NT2/D1 (cell line): ENCODE data around the gene C8G.

Experiments used
- DNase-seq: peaks from one replicate; pipeline ENCODE4 v3.0.0-alpha.2; 2011; ENCODE audit warnings: low read depth, low spot score
- H3K27me3 ChIP-seq: 2 replicates; pipeline ENCODE4 v1.6.0; 2011; ENCODE audit warnings: mild to moderate bottlenecking; ENCODE audit not compliant: insufficient read length, insufficient read depth
- H3K36me3 ChIP-seq: 2 replicates; pipeline ENCODE4 v1.6.1; 2011; ENCODE audit warnings: mild to moderate bottlenecking, low read length, mixed read lengths; ENCODE audit not compliant: insufficient read depth, insufficient read length
- H3K4me1 ChIP-seq: 2 replicates; pipeline ENCODE4 v1.5.1; 2011; ENCODE audit not compliant: insufficient read depth, insufficient read length
- H3K4me3 ChIP-seq: 2 replicates; pipeline ENCODE4 v1.5.1; 2011; ENCODE audit warnings: low read depth; ENCODE audit not compliant: insufficient read length
- H3K9ac ChIP-seq: 2 replicates; pipeline ENCODE4 v1.6.0; 2011; ENCODE audit warnings: low read depth; ENCODE audit not compliant: insufficient read length
- H3K9me3 ChIP-seq: 2 replicates; pipeline ENCODE4 v1.5.1; 2011; ENCODE audit warnings: mild to moderate bottlenecking, low read length; ENCODE audit not compliant: insufficient read depth
- SUZ12 ChIP-seq: IDR thresholded peaks from 2 replicates; pipeline ENCODE4 v1.6.1; 2011; ENCODE audit not compliant: insufficient read length, insufficient read depth; ENCODE audit errors: extremely low read depth
- YY1 ChIP-seq: IDR thresholded peaks from 2 replicates; pipeline ENCODE4 v1.6.1; 2011; ENCODE audit not compliant: insufficient read length, insufficient read depth
- ZNF274 ChIP-seq: IDR thresholded peaks from 2 replicates; pipeline ENCODE4 v1.6.1; 2011; ENCODE audit warnings: mild to moderate bottlenecking, low read depth, low read length

The C8G gene

GRCh38 chr9:136930014-136930413, 15.0 kb upstream of the C8G start:
- H3K4me1 ChIP-seq, result no peaks in the 10 kb centered on the region
- TF ChIP-seq YY1, result no peak
- no peak for TF ChIP-seq SUZ12
- no peak for TF ChIP-seq ZNF274
- no peak overlapping the region for H3K4me3 ChIP-seq
- peaks cover 71% of the 10 kb centered on the region for H3K36me3 ChIP-seq
- H3K27me3 ChIP-seq, result no peaks in the 10 kb centered on the region
- DNase-seq, result no peak
- no peak overlapping the region for H3K9ac ChIP-seq
- peaks cover 6% of the 10 kb centered on the region; the same call in 1 of the 2 replicates for H3K9me3 ChIP-seq

DNA sequence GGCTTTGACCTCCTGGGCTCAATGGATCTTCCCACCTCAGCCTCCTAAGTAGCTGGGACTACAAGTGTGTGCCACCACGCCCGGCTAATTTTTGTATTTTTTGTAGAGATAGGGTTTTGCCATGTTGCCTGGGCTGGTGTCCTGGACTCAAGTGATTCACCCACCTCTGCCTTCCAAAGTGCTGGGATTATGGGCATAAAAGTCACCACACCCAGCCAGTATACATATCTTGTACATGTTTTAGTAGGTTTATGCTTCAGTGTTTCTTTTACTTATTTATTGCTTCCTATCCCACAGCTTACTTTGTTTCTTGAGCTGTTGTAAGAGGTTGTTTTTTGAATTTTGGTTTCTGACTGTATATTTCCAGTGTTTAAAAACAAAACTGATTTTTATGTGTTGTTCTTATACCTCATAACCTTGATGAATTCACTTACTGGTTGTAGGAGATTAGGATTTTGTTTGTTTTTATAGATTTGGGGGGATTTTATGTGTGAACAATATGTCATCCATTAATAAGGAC, 13.4 kb upstream of the C8G start:
- H3K36me3 ChIP-seq, result peaks cover 58% of the 10 kb centered on the region
- TF ChIP-seq ZNF274, result no peak
- no peak for TF ChIP-seq SUZ12
- TF ChIP-seq YY1, result no peak

DNA sequence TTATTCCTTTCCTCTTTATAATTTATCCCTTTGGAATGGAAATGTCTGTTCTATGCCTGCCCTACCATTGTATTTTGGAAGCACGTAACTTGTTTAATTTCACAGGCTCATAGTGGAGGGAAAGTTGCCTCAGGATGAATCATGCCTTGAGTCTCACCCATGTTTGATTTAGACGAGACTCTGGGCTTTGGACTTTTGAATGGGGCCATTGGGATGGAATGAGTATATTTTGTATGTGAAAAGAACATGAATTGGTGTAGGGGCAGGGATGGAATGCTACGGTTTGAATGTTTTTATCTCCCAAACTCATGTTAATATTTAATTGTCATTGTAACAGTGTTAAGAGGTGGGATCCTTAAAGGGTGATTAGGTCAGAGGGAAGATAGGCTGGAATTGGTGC, 10.8 kb upstream of the C8G start:
- H3K27me3 ChIP-seq, result no peaks in the 10 kb centered on the region
- peaks cover 6% of the 10 kb centered on the region; the same call in 1 of the 2 replicates for H3K9me3 ChIP-seq
- TF ChIP-seq ZNF274 (no peak), SUZ12 (no peak), YY1 (no peak)
- H3K36me3 ChIP-seq, result peaks cover 50% of the 10 kb centered on the region
- H3K4me1 ChIP-seq, result peaks cover 12% of the 10 kb centered on the region
- DNase-seq, result no peak
- no peak overlapping the region for H3K4me3 ChIP-seq
- no peak overlapping the region for H3K9ac ChIP-seq

More for the DNA sequence above, 13.4 kb upstream of the C8G start:
- Histone ChIP-seq H3K9ac (no peak overlapping the region), H3K9me3 (peaks cover 6% of the 10 kb centered on the region; the same call in 1 of the 2 replicates), H3K4me1 (no peaks in the 10 kb centered on the region), H3K4me3 (no peak overlapping the region), H3K27me3 (no peaks in the 10 kb centered on the region)
- no peak for DNase-seq

DNA sequence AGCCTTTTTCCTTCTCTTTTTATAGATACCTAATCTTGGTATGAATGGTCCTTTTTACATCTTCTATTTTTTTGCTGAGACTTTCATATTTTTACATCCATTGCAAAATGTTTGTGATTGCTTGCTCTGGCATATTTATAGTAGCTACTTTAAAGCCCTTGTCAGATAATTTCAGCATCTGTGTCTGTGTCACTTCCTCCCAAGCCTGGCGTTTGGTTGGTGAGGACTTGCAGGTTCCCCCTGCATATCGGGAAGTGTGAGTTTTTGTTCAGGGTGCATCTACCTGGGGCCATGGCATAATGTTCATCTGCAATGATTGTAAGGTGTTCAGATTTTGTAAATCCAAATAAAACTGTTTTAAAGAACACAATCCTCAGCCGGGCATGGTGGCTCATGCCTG, 9.4 kb upstream of the C8G start:
- no peak for DNase-seq
- H3K27me3 ChIP-seq, result no peaks in the 10 kb centered on the region
- H3K9me3 ChIP-seq, result peaks cover 6% of the 10 kb centered on the region; the same call in 1 of the 2 replicates
- peaks cover 52% of the 10 kb centered on the region for H3K36me3 ChIP-seq
- H3K4me3 ChIP-seq, result no peak overlapping the region
- H3K9ac ChIP-seq, result no peak overlapping the region
- peaks cover 14% of the 10 kb centered on the region for H3K4me1 ChIP-seq
- TF ChIP-seq YY1 (no peak), SUZ12 (no peak), ZNF274 (no peak)

DNA sequence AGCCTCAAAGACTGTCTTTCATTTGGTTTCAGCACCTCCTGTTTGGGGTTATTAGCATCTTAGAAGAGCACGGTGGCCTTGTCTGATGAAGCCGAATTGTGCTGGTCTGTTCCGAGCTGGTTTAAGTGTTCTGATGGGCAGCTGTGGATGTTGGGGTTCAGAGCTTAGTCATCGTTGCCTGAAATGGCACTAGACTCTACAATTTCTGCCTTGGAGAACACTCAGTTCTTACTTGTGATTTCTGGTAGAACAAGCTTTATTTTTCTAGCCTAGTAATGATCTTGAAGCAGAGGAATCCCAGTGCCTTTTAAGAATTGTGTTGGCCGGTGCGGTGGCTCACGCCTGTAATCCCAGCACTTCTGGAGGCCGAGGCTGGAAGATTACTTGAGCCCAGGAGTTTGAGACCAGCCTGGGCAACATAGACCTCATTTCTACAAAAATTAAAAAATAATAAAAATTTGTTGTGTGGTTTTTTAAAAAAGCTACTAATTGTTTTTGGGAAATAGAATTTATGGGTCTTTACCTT, 8.3 kb upstream of the C8G start:
- no peak for DNase-seq
- peaks cover 57% of the 10 kb centered on the region for H3K36me3 ChIP-seq

GRCh38 chr9:136937186-136938001, 7.6 kb upstream of the C8G start:
- H3K4me3 ChIP-seq, result no peak overlapping the region
- H3K9me3 ChIP-seq, result no peaks in the 10 kb centered on the region
- H3K36me3 ChIP-seq, result peaks cover 64% of the 10 kb centered on the region
- DNase-seq, result no peak
- TF ChIP-seq YY1, result no peak
- TF ChIP-seq SUZ12, result no peak
- no peak for TF ChIP-seq ZNF274
- peak overlapping the region; percentile 24 for H3K9ac ChIP-seq
- H3K27me3 ChIP-seq, result no peaks in the 10 kb centered on the region
- peaks cover 14% of the 10 kb centered on the region for H3K4me1 ChIP-seq

More for the DNA sequence above, 8.3 kb upstream of the C8G start:
- Histone ChIP-seq H3K4me1 (peaks cover 14% of the 10 kb centered on the region), H3K27me3 (no peaks in the 10 kb centered on the region), H3K4me3 (no peak overlapping the region), H3K9me3 (no peaks in the 10 kb centered on the region), H3K9ac (no peak overlapping the region)
- TF ChIP-seq SUZ12 (no peak), ZNF274 (no peak), YY1 (no peak)

DNA sequence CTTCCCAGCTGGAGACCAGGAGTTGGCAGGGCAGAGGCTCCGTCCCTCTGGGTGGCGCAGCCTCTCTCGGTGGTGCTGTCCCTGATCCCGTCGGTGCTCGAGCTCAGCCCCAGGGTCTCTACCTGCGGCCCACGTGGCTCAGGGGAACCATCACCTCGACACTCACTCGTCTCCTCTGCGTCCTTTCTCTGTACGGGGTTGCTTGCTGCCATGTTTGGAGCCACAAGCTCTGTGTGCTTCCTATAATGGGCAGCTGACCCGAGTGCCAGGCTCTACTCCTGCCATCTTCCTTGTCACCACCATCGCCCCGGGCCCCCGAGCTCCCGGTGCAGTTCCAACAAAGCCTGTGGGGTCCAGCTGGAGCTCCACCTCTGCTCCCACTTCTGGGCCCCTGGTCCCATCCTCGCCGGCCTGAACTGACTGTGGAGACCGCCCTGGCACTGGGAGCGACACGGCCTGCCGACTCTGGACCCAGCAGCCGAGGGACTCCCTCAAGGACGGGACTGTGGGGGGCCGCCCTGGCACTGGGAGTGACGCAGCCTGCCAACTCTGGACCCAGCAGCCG, 5.5 kb upstream of the C8G start:
- H3K4me3 ChIP-seq, result no peak overlapping the region
- H3K9ac ChIP-seq, result no peak overlapping the region
- H3K4me1 ChIP-seq, result peaks cover 18% of the 10 kb centered on the region
- H3K27me3 ChIP-seq, result no peaks in the 10 kb centered on the region
- no peaks in the 10 kb centered on the region for H3K9me3 ChIP-seq
- TF ChIP-seq YY1 (no peak), SUZ12 (no peak), ZNF274 (no peak)
- H3K36me3 ChIP-seq, result peaks cover 63% of the 10 kb centered on the region
- DNase-seq, result no peak
